ENCODE measurements around the gene PTCH1.

Gene PTCH1

DNA sequence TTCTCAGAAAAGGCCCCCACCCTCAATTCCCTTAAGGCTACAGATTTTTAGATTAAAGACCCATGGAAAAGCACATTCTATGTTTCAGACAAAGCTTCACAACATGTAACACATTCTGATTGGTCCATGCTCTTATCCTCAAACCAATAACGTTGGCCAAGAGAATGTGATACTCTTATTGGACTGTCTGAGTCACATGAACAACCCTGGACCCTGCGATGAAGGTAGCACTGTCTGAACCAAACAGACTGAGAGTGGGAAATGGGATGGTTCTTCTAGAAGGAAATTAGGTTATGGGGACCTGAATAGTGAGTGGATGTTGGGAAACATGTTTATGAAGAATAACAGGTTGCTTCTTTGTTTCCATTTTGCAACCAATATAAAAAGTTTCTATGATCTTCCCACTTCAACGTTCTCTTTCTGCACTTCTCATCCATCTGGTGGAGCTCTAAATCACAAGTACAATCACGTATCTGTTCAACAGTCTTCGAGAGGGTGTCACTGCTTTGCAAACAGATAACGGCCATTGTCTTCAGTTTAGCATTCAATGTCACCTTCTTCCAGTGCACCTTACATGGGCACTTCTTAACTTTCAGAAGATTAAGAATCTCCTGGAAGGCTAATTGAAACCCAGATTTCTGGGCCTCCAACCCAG is 81.6 kb downstream of the PTCH1 start:
- DNase-seq, result no peak

GRCh38 chr9:95434116-95435073 is 82.4 kb downstream of the PTCH1 start:
- DNase-seq, result no peak

DNA sequence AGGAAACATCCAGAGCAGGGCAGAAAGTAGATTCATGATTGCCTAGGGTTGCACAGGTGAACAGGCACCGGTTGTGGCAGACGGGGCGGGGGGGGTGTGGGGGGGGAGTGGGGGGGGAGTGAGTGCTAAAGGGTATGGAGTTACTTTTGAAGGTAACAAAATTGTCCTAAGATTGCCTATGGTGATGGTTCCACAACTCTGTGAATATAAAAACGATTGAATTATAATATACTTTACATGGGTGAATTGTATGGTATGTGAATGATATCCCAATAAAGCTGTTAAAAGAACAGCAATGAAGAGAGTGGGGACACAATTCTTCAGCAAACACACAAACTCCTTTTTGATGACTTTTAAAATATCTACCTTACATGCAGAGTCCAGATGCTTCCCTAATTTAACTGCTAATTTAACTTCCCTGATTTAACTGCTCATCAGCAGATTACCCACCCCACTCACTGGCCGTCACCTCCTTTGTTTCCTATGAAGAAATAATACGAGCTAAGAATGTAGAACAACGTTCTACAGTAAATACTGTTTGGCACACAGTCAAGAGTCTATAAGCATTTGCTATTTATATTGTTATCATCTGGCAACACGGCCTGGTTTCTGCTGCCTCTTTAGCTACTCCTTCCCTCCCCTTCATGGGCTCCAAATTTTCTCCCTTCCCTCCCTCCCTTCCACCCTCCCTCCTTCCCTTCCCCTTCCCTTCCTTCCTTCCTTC is 83.5 kb downstream of the PTCH1 start:
- no peak for DNase-seq

DNA sequence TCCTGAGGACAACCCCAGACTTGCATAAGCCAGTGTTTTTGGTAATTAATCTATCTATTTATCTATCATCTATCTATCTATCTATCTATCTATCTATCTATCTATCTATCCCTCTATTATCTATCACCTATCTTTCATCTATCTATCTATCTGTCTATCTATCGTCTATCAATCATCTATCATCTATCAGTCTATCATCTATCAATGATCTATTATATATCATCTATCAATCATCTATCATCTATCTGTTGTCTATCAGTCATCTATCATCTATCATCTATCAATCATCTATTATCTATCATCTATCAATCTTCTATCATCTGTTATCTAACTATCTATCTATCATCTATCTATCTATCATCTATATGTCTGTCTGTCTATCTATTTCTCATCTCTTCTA is 85.5 kb downstream of the PTCH1 start:
- no peak for DNase-seq

DNA sequence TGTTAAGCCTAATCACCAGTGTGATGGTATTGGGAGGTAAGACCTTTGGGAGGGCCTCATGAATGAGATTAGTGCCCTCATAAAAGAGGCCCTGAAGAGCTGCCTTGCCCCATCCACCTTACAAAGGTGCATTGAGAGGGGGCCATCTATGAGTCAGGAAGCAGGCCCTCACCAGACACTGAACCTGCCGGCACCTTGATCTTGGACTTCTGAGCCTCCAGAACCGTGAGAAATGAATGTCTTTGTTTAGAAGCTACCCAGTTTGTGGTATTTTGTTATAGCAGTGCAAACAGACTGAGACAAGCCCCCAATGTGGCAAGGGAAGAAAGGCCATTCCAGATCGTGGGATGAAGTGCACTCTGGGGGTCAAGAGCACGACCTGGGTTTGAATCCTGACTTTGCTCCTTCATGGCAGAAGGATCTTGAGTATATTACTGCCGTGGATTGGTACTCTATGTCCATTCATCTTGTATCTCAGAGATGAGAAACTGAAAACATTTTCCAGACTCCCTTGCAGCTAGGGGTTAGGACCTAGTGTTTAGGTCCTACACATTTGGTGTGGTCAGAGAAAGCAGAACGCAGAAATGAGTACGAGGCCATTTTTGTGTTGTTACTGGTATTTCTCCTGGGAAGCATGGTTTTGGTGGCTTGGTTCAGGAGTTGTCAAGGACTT is 86.7 kb downstream of the PTCH1 start:
- no peak for DNase-seq

DNA sequence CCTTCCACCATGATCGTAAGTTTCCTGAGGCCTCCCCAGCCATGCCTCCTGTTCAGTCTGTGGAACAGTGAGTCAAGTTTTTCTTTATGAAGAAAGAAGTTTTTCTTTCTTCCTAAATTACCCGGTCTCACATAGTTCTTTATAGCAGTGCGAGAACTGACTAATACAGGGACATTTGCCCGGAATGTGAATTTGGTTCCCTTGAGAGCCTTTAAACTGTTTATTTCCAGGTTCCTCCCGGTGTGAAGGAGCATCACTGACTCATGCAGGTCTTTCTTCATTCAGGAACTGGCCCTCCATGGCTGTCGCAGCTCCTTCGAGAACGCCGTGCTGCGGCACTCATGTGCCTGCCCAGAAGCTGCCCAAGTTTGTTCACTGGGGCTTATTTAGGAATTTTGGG is 87.7 kb downstream of the PTCH1 start:
- DNase-seq, result no peak

DNA sequence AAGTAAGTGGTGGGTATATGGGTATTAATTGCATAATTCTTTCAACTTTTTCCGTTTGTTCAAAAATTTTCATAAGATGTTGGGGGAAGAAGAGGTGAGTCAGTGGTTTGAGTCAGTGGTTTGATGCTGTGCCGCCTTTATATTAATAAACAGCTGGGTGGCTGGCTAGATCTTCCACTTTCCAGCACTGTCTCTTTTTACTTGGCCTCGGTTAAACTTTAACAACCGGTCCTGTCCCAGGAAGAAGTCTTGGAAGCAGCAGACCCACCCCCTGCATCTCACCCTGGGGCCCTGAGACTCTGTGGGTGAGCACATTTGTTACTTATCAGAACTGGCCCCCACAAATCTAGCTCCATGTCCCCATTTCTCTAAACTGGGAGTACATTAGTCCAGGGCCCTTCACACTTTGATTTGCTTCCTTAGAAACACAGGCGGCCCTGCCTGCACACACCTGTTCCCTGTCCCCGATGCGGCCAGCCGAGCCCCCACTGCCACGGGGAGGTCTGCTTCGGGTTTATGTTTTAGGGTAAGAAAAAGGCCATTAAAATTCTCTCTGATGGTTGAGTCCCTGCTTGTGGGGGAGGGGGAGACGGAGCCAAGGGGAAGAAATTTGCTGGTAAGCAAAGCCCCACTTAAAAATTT is 90.7 kb downstream of the PTCH1 start:
- peak; percentile 31 for DNase-seq

- DNase-seq, result no peak
Measured at GRCh38 chr9:95422650-95423049, 94.1 kb downstream of the PTCH1 start.

DNA sequence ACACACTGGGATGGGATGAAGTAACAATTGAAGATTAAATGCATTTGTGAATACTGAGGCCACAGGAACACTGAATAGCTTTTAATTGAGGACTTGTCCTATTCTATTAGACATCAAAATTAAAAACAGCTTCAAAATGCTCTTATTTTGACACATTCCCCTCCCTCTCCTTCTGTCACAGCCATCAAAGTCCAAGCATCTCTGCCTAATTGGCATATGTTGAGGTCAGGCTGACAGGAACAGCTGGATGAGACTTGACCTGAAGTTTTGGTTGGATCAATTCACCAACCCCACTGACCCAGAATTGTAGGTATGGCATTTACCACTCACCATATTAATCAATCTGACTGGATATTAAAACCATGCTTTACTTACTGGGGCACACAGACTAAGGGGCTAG is 96.3 kb downstream of the PTCH1 start:
- no peak for DNase-seq

GRCh38 chr9:95419444-95419843 is 97.3 kb downstream of the PTCH1 start:
- DNase-seq, result no peak

- DNase-seq, result no peak
Measured at GRCh38 chr9:95415158-95415557, 101.6 kb downstream of the PTCH1 start.

- no peak for DNase-seq
Measured at GRCh38 chr9:95413793-95414192, 103.0 kb downstream of the PTCH1 start.

DNA sequence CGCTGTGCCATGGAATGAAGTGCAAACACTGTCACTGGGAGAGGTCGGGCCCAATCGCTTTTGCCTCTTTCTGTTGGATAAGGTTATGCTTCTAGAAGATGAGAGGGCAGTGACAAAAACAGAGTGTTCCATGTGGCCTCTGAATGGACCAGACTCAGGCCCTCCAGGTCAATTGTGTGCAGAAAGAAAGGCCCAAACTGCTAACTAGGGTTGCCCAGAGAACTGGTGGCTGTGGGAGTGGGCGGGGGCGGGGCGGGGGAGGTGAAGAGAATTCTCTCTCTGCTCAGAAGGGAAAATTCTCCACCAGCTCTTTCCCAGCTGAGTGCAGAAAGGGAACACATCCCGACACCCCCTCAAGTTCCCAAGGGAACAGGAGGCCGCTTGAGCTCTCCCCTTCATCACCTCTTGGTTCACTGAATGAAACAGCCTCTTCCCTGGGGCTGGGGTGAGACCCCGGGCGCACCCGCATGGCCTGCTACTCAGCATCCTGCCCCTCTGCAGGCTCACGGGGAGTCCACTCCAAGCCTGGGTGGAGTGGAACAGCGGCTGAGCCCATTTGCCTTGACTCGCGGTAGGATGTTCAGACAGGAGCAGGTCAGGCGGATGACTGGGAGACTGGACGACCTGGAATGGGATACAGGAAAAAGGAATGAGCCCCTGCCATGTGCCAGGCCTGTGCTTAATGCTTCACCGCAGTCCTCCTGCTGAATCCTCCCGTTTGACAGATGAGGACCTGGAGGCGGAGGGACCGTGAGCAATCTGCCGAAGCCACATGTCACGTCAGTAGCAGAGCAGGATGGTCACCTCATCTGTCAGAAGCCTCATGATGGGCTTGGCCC is 105.5 kb downstream of the PTCH1 start:
- no peak for DNase-seq

- DNase-seq, result no peak
Measured at GRCh38 chr9:95409650-95410426, 106.9 kb downstream of the PTCH1 start.

- no peak for DNase-seq
Measured at GRCh38 chr9:95407524-95407923, 109.2 kb downstream of the PTCH1 start.

DNA sequence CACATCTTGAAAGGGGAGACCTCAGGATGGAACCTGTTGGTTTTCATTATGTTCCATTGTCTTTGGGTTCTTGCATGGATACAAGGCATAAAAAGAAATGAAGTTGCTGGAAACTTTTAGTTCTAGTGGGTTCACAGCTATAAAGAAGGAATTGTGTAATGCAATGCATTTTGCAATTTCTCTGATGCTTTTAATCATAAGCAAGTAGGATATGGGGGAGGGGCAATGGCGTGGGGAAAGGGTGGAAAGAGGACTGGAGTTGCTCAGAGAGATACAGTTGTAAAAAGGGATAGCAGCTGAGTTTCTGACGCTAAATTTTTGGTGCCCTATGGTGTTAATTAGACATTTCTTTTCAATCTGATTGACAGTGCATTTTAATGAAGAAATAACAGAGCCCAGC is 110.7 kb downstream of the PTCH1 start:
- DNase-seq, result no peak

GRCh38 chr9:95399261-95399660 is 117.5 kb downstream of the PTCH1 start:
- DNase-seq, result no peak
